Upper lobe of right lung (tissue), 1 donor: ENCODE measurements around the gene FAM83G. TPM values are rescaled to one million over a fixed set of nuclear protein-coding genes. Genes with fewer than 3 reads are reported as not detected.

Source experiments
- ATAC-seq: fragments of 200-7000 bp; cut with Tn5 transposase; one replicate; pipeline ENCODE4 v1.9.1; 2020; ENCODE audit warnings: mild to moderate bottlenecking, moderate library complexity
- DNase-seq: peaks from one replicate; pipeline ENCODE4 v3.0.0-alpha.2; 2020
- H3K27ac ChIP-seq: fragments of 200-600 bp; one replicate; pipeline ENCODE4 v1.8.0; 2022
- H3K27me3 ChIP-seq: fragments of 200-600 bp; one replicate; pipeline ENCODE4 v1.8.0; 2022; ENCODE audit warnings: mild to moderate bottlenecking
- H3K36me3 ChIP-seq: fragments of 200-600 bp; one replicate; pipeline ENCODE4 v1.8.0; 2022
- H3K4me1 ChIP-seq: fragments of 200-600 bp; one replicate; pipeline ENCODE4 v1.8.0; 2022
- H3K4me3 ChIP-seq: fragments of 200-600 bp; one replicate; pipeline ENCODE4 v1.8.0; 2022; ENCODE audit warnings: mild to moderate bottlenecking
- H3K9me3 ChIP-seq: fragments of 200-600 bp; one replicate; pipeline ENCODE4 v1.8.0; 2022
- intact Hi-C: fragments of 100-400 bp; cut with DNase I; formaldehyde crosslinking; loops from one replicate; pipeline ENCODE4 v1.11.0; 2022
- total RNA-seq: library from RNA; stranded (reverse); fragmentation: NEBNext Ultra II Directional; extraction: Animal tissue kit (Norgen Biotek cat#: 25700); gene quantifications from one replicate; pipeline ENCODE4 v1.2.1, GENCODE V29; 2021
- TF ChIP-seq, protein P1 (sequence below): fragments of 200-600 bp; IDR thresholded peaks from one replicate; pipeline ENCODE4 v1.8.0; 2022; ENCODE audit warnings: antibody characterized with exemption
- donor health status: DM: no; HTN: yes; CAD: no; lungs with severe emphysema.

The FAM83G gene
- total RNA-seq, 1 donor from 2014 or later: 8.3 TPM

DNA sequence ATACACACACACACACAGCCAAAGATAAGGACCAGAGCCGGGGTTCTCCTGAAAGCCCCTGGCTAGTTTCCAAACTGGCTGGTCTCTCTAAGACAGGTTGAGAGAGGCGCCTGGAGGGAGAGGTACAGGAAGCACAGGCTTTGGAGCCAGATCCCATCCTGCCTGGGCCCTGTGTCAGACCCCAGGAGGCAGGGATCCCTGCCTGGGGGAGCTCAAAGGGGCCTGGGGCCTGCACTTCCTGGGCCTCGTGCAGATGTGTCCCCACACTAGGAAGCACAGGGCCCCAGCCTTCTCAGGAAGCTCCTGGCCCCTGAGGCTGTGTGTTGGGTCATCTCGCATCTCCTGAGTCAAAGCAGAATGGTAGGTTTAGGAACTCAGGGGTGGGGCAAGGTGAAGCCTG is 36.6 kb downstream of the FAM83G start:
- DNase-seq (no peak), ATAC-seq (no peak)

DNA sequence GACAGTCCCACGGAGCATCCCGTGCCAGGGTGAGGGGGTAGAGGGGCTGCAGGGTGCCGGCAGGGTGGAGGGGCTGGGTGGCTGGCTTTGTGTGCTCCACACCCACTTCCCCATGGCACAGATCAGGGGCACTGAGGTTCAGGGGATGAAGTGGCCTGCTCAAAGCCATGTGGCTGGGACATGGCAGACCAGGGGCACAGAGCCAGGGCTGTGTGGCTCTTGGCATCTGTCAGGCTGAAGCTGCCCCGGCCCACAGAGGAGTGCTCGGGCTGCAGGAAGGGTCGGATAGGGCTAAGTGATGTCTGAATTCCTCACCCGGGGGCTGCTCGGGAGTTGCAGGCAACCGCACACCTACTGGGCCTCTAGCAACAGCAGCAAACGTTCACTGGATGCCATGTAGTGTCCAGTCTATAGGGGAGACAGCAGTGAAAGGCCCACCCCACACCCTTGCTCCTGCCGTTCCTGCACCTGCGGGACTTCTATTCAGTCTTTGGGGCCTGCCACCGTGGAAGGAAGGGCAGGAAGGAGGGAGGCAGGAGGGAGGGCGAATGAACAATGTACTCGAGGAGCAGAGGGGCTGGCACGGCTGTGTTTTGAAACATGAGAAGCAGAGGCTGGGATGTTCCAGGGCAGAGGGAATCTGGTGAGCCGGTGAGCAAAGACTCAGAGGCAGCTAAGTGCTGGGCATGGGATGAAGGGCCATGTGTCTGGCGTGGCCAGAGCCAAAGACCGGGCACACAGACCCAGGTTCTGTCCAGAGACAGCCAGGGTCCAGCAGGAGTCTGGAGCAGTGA is 37.5 kb downstream of the FAM83G start:
- H3K27me3 ChIP-seq: no peaks in the 10 kb centered on the region
- ATAC-seq (no peak), DNase-seq (no peak)
- no peaks in the 10 kb centered on the region for H3K36me3 ChIP-seq
- intact Hi-C loops: no loop called here
- peaks cover 14% of the 10 kb centered on the region for H3K4me1 ChIP-seq
- H3K4me3 ChIP-seq: no peak overlapping the region
- TF ChIP-seq, protein P1, sequence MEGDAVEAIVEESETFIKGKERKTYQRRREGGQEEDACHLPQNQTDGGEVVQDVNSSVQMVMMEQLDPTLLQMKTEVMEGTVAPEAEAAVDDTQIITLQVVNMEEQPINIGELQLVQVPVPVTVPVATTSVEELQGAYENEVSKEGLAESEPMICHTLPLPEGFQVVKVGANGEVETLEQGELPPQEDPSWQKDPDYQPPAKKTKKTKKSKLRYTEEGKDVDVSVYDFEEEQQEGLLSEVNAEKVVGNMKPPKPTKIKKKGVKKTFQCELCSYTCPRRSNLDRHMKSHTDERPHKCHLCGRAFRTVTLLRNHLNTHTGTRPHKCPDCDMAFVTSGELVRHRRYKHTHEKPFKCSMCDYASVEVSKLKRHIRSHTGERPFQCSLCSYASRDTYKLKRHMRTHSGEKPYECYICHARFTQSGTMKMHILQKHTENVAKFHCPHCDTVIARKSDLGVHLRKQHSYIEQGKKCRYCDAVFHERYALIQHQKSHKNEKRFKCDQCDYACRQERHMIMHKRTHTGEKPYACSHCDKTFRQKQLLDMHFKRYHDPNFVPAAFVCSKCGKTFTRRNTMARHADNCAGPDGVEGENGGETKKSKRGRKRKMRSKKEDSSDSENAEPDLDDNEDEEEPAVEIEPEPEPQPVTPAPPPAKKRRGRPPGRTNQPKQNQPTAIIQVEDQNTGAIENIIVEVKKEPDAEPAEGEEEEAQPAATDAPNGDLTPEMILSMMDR: no peak
- H3K9me3 ChIP-seq: no peaks in the 10 kb centered on the region
- H3K27ac ChIP-seq: no peak overlapping the region

More for the DNA sequence above, 36.6 kb downstream of the FAM83G start:
- intact Hi-C loops: no loop called here
- Histone ChIP-seq H3K4me1 (peaks cover 14% of the 10 kb centered on the region), H3K36me3 (no peaks in the 10 kb centered on the region), H3K9me3 (no peaks in the 10 kb centered on the region), H3K27ac (peak overlapping the region; percentile 13), H3K27me3 (no peaks in the 10 kb centered on the region), H3K4me3 (no peak overlapping the region)
- TF ChIP-seq, protein P1: no peak

DNA sequence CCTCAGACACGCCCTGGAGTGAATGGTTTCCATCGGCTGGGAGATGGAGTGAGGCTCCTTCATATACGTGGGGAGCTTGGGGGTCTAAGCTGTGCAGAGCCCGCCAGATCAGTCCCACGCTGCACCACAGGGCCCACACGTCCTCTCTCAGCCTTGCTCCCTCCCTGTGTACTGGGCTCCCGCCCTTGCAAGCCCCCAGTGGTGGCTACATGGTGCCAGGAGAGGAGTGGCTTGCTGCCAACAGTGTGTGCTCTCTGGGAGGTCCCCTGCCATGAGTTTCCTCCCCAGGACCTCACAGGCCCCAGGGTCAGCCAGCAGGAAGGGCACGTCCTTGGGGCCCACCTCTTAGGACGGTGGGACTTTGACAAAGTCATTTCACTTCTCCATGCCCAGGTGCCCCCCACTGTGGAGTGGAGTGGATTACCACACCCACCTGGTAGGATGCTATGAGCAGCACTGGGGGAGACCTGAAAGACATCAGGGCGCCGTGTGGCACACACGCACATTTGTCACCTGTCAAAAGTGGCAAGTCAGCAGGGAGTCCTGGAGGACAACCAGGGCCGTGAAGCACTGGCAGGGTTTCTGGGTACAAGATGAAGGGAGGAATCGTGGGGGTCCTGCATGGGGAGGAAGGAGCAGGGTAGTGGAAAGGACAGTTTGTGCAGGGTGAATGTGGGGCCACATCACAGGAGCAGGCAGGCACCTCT is 38.9 kb downstream of the FAM83G start:
- TF ChIP-seq, protein P1: no peak
- no peak for ATAC-seq
- no peak for DNase-seq
- H3K9me3 ChIP-seq: no peaks in the 10 kb centered on the region
- no peak overlapping the region for H3K27ac ChIP-seq
- H3K36me3 ChIP-seq: no peaks in the 10 kb centered on the region
- intact Hi-C loops: no loop called here
- H3K27me3 ChIP-seq: no peaks in the 10 kb centered on the region
- no peak overlapping the region for H3K4me3 ChIP-seq
- peaks cover 15% of the 10 kb centered on the region for H3K4me1 ChIP-seq

DNA sequence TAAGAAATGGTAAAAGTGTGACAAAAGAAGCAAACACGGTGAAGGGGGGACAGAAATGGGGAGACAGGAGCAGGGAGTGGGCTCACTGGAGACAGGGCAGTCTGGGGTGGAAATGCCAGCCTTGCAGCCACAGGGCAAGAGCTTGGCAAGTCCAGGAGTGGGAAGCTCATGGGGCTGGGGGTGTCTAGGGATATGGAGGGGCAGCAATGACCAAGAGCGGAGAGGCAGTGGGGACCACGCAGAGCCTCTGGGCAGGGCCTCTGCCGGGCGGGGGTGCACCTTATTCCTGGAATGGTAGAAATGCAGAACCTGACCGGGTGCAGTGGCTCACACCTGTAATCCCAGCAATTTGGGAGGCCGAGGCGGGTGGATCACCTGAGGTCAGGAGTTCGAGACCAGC is 40.0 kb downstream of the FAM83G start:
- intact Hi-C loops: no loop called here
- peaks cover 17% of the 10 kb centered on the region for H3K4me1 ChIP-seq
- ATAC-seq (no peak), DNase-seq (no peak)
- no peaks in the 10 kb centered on the region for H3K36me3 ChIP-seq
- H3K4me3 ChIP-seq: no peak overlapping the region
- H3K27me3 ChIP-seq: no peaks in the 10 kb centered on the region
- no peaks in the 10 kb centered on the region for H3K9me3 ChIP-seq
- TF ChIP-seq, protein P1: no peak
- H3K27ac ChIP-seq: no peak overlapping the region

DNA sequence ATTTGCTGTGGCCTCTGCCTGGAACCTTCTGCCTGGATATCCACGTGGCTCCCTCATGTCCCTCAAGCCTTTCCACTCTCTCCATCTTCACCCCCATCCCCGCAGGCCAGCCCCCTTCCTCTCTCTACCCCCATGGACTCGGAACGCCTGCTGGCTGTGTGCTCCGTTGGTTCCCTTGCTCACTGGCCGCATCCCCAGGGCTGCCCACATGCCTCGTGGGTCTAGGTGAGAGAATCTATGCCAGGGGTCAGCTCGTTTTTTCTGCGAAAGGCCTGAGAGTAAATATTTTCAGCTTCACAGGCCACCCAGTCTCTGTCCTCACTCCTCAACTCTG is 40.6 kb downstream of the FAM83G start:
- H3K27me3 ChIP-seq: no peaks in the 10 kb centered on the region
- H3K9me3 ChIP-seq: no peaks in the 10 kb centered on the region
- no peak overlapping the region for H3K4me3 ChIP-seq
- no peak overlapping the region for H3K27ac ChIP-seq
- peaks cover 17% of the 10 kb centered on the region for H3K4me1 ChIP-seq
- no peaks in the 10 kb centered on the region for H3K36me3 ChIP-seq
- DNase-seq: no peak
- TF ChIP-seq, protein P1: no peak
- no peak for ATAC-seq
- intact Hi-C loops: no loop called here
